Suprapubic skin (tissue), 4 donors: ENCODE data around the gene MXI1. TPM values are rescaled to one million over a fixed set of nuclear protein-coding genes. Genes with fewer than 3 reads are reported as not detected.

ENCODE experiments used
- DNase-seq, 2 donors: peaks; one replicate each; pipeline ENCODE4 v3.0.0-alpha.2; 2019; ENCODE audit warnings: low spot score in 2 of 2
- H3K27ac ChIP-seq: fragments of 200-600 bp; sonication (generic); one replicate; pipeline ENCODE4 v1.5.1; 2019
- H3K27me3 ChIP-seq: fragments of 200-600 bp; sonication (generic); one replicate; pipeline ENCODE4 v1.5.1; 2019
- H3K36me3 ChIP-seq: fragments of 200-600 bp; sonication (generic); one replicate; pipeline ENCODE4 v1.5.1; 2019
- H3K4me1 ChIP-seq: fragments of 200-600 bp; sonication (generic); one replicate; pipeline ENCODE4 v1.5.1; 2019
- H3K4me3 ChIP-seq: fragments of 200-600 bp; sonication (generic); one replicate; pipeline ENCODE4 v1.5.1; 2019; ENCODE audit warnings: mild to moderate bottlenecking
- H3K9me3 ChIP-seq: fragments of 200-600 bp; sonication (generic); one replicate; pipeline ENCODE4 v1.5.1; 2019
- EP300 ChIP-seq: sonication (generic); formaldehyde crosslinking; IDR thresholded peaks from one replicate; pipeline ENCODE4 v1.6.1; 2017; ENCODE audit warnings: antibody characterized with exemption
- POLR2A ChIP-seq, 2 donors: fragments of 450-650 bp; IDR thresholded peaks; one replicate each; pipeline ENCODE4 v1.6.1; 2017; ENCODE audit warnings: antibody characterized with exemption in 2 of 2, mild to moderate bottlenecking in 2 of 2, moderate library complexity in 2 of 2
- POLR2AphosphoS5 ChIP-seq, 3 donors: sonication (generic); formaldehyde crosslinking; IDR thresholded peaks; one replicate each; pipeline ENCODE4 v1.6.1; 2017; ENCODE audit warnings: antibody characterized with exemption in 3 of 3
- WGBS: methylation state at CpG from one replicate; pipeline ENCODE4 v1.1.5; 2018; 5-methylcytosine and 5-hydroxymethylcytosine counted together
- total RNA-seq, 4 donors: library from RNA; depleted of rRNA; stranded (reverse); fragments of >200 nt; gene quantifications; one replicate each; pipeline ENCODE4 v1.1.0, GENCODE V29; 2016
- TF ChIP-seq, protein P1 (sequence below), 2 donors: fragments of 200-600 bp in 1 of 2; fragments of 450-650 bp in 1 of 2; sonication (generic) in 1 of 2; IDR thresholded peaks; one replicate each; pipeline ENCODE4 v1.5.1; 2016 to 2019; ENCODE audit warnings: antibody characterized with exemption in 2 of 2, mild to moderate bottlenecking in 1 of 2, moderate library complexity in 1 of 2

The MXI1 gene
- total RNA-seq, 4 donors from 2014 or later: 64.3 to 77.9 (median 70.9) TPM

- H3K9me3 ChIP-seq: no peaks in the 10 kb centered on the region
- no peak for DNase-seq
- no peaks in the 10 kb centered on the region for H3K36me3 ChIP-seq
- TF ChIP-seq EP300 (no peak), POLR2AphosphoS5 (IDR thresholded peaks at IDR 0.05) (no peak), POLR2A (IDR thresholded peaks at IDR 0.05) (no peak)
- TF ChIP-seq, protein P1, sequence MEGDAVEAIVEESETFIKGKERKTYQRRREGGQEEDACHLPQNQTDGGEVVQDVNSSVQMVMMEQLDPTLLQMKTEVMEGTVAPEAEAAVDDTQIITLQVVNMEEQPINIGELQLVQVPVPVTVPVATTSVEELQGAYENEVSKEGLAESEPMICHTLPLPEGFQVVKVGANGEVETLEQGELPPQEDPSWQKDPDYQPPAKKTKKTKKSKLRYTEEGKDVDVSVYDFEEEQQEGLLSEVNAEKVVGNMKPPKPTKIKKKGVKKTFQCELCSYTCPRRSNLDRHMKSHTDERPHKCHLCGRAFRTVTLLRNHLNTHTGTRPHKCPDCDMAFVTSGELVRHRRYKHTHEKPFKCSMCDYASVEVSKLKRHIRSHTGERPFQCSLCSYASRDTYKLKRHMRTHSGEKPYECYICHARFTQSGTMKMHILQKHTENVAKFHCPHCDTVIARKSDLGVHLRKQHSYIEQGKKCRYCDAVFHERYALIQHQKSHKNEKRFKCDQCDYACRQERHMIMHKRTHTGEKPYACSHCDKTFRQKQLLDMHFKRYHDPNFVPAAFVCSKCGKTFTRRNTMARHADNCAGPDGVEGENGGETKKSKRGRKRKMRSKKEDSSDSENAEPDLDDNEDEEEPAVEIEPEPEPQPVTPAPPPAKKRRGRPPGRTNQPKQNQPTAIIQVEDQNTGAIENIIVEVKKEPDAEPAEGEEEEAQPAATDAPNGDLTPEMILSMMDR (IDR thresholded peaks at IDR 0.05): no peak
- H3K27me3 ChIP-seq: no peaks in the 10 kb centered on the region
- no peak overlapping the region for H3K27ac ChIP-seq
- no peak overlapping the region for H3K4me3 ChIP-seq
- peaks cover 36% of the 10 kb centered on the region for H3K4me1 ChIP-seq
These were observed 66.7 kb downstream of the MXI1 start for GRCh38 chr10:110274072-110274627.

DNA sequence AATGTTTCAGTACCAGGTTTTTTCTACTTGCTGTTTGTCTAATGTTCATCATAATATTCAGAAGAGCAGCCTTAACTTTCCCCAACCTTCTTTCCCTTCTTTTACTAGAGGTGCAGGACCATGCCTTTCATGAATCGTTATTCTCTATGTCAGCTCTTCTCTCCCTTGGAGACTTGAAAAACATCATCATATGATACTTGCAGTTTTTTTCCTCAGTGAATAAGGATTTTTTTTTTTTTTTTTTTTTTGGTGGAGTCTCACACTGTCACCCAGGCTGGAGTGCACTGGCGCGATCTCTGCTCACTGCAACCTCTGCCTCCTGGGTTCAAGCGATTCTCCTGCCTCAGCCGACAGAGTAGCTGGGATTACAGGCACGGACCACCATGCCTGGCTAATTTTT, 67.2 kb downstream of the MXI1 start:
- TF ChIP-seq POLR2AphosphoS5 (IDR thresholded peaks at IDR 0.05): no peak
- TF ChIP-seq EP300: no peak
- no peak for TF ChIP-seq POLR2A (IDR thresholded peaks at IDR 0.05)
- TF ChIP-seq, protein P1 (IDR thresholded peaks at IDR 0.05): no peak
- Histone ChIP-seq H3K27me3 (no peaks in the 10 kb centered on the region), H3K27ac (no peak overlapping the region), H3K36me3 (no peaks in the 10 kb centered on the region), H3K9me3 (no peaks in the 10 kb centered on the region), H3K4me1 (peaks cover 36% of the 10 kb centered on the region), H3K4me3 (no peak overlapping the region)
- no peak for DNase-seq
- 87% methylated on average over 6 of the region's 6 CpGs for WGBS

DNA sequence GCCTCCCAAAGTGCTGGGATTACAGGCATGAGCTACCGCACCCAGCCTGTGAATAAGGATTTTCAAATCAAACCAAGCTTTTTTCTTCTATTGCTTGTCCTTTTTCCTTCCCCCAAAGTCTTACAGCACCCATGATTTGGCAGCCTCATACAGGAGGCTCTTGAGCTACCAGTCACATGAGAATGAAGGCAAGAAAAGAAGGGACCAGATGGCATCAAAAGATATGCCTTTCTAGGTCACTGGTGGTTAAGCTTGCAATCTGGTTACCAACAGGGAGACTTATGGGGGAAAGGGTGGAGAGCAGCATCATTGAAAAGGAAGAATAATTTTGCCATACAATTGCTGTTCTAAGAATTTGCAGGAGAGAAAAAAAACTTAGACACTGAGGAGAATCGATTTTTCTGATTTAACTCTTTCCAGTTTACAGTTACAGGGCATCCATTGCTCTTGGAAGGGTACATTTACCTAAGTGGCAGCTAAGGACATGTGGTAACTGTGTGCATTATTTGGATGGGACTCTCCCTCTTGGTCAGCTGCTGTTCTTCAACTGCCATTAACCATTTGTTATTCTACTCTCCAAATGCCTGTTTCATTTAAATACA, 67.8 kb downstream of the MXI1 start:
- H3K36me3 ChIP-seq: no peaks in the 10 kb centered on the region
- peaks cover 30% of the 10 kb centered on the region for H3K4me1 ChIP-seq
- DNase-seq: no peak
- no peaks in the 10 kb centered on the region for H3K9me3 ChIP-seq
- H3K4me3 ChIP-seq: no peak overlapping the region
- TF ChIP-seq EP300 (no peak), POLR2AphosphoS5 (IDR thresholded peaks at IDR 0.05) (no peak), POLR2A (IDR thresholded peaks at IDR 0.05) (no peak)
- TF ChIP-seq, protein P1 (IDR thresholded peaks at IDR 0.05): no peak
- H3K27me3 ChIP-seq: no peaks in the 10 kb centered on the region
- 62% methylated on average over 2 of the region's 2 CpGs for WGBS
- H3K27ac ChIP-seq: no peak overlapping the region

GRCh38 chr10:110276603-110277002, 69.2 kb downstream of the MXI1 start:
- Histone ChIP-seq H3K27me3 (no peaks in the 10 kb centered on the region), H3K4me1 (peaks cover 24% of the 10 kb centered on the region), H3K9me3 (no peaks in the 10 kb centered on the region), H3K36me3 (peaks cover 3% of the 10 kb centered on the region), H3K27ac (no peak overlapping the region), H3K4me3 (no peak overlapping the region)
- TF ChIP-seq, protein P1 (IDR thresholded peaks at IDR 0.05): no peak
- TF ChIP-seq POLR2AphosphoS5 (IDR thresholded peaks at IDR 0.05) (no peak), POLR2A (IDR thresholded peaks at IDR 0.05) (no peak), EP300 (no peak)
- WGBS: 96% methylated on average over 5 of the region's 5 CpGs
- no peak for DNase-seq

DNA sequence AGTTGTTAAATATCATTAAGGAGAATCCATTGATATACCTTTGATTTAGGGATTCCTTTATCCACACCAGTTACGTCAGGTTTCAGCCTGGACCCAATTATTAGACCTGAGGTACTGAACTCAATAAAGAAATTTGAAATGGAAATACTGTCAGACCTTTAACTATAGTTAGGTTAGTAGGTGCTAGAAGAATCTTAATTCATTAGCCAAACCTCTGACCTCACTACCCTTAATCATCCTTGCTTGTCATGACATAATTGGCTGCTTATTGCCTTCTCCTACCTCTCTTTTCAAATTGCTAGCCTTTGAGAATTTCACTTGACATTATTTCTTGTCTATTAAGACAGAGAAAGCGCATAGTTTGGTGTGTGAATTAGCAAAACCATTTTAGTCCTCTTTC, 70.2 kb downstream of the MXI1 start:
- peaks cover 6% of the 10 kb centered on the region for H3K36me3 ChIP-seq
- H3K4me1 ChIP-seq: peaks cover 27% of the 10 kb centered on the region
- no peaks in the 10 kb centered on the region for H3K9me3 ChIP-seq
- no peaks in the 10 kb centered on the region for H3K27me3 ChIP-seq
- H3K4me3 ChIP-seq: no peak overlapping the region
- TF ChIP-seq, protein P1 (IDR thresholded peaks at IDR 0.05): no peak
- TF ChIP-seq POLR2AphosphoS5 (IDR thresholded peaks at IDR 0.05) (no peak), POLR2A (IDR thresholded peaks at IDR 0.05) (no peak), EP300 (no peak)
- H3K27ac ChIP-seq: no peak overlapping the region
- DNase-seq: no peak
- WGBS: 90% methylated on average over 2 of the region's 2 CpGs
